Psoas muscle (tissue), 8 donors: ENCODE results near the gene KNDC1. TPM values are rescaled to one million over a fixed set of nuclear protein-coding genes. Genes with fewer than 3 reads are reported as not detected.

Source experiments
- ATAC-seq, 4 donors: fragments of 200-7000 bp; cut with Tn5 transposase; one replicate each; pipeline ENCODE4 v1.9.1; 2020; ENCODE audit warnings: moderate library complexity in 3 of 4, mild to moderate bottlenecking in 2 of 4
- DNase-seq, 2 donors: peaks; one replicate each; pipeline ENCODE4 v3.0.0-alpha.2; 2020
- H3K27ac ChIP-seq: fragments of 200-600 bp; one replicate; pipeline ENCODE4 v1.8.0; 2022
- H3K27me3 ChIP-seq, 3 donors: fragments of 200-600 bp in 1 of 3; one replicate each; pipeline versions ENCODE4 v1.6.1 to v1.8.0; 2013 to 2022; ENCODE audit warnings: low read length in 2 of 3, mild to moderate bottlenecking in 2 of 3, moderate library complexity in 1 of 3; ENCODE audit not compliant: insufficient read depth in 3 of 3
- H3K36me3 ChIP-seq, 2 donors: fragments of 200-600 bp in 1 of 2; one replicate each; pipeline versions ENCODE4 v1.6.1 to v1.8.0; 2013 to 2022; ENCODE audit warnings: low read depth in 1 of 2, mild to moderate bottlenecking in 1 of 2, moderate library complexity in 1 of 2; ENCODE audit not compliant: insufficient read depth in 1 of 2
- H3K4me1 ChIP-seq: fragments of 200-600 bp; one replicate; pipeline ENCODE4 v1.8.0; 2022
- H3K4me3 ChIP-seq: fragments of 200-600 bp; one replicate; pipeline ENCODE4 v1.8.0; 2022; ENCODE audit warnings: mild to moderate bottlenecking
- H3K9me3 ChIP-seq: fragments of 200-600 bp; one replicate; pipeline ENCODE4 v1.8.0; 2022
- CTCF ChIP-seq: fragments of 200-600 bp; IDR thresholded peaks from one replicate; pipeline ENCODE4 v1.8.0; 2022; ENCODE audit warnings: antibody characterized with exemption
- WGBS, 3 donors: extraction: QIAGEN DNeasy Blood & Tissue Kit; methylation state at CpG; one replicate each; pipeline versions ENCODE4 v1.1.6 to v1.1.7; 2013; 5-methylcytosine and 5-hydroxymethylcytosine counted together
- intact Hi-C, 2 donors: fragments of 100-400 bp; cut with DNase I; formaldehyde crosslinking; loops; one replicate each; pipeline versions ENCODE4 v1.11.0 to v1.14.2; 2022
- polyA plus RNA-seq, 3 donors: library from polyadenylated mRNA; stranded (reverse); fragments of 200-250 nt; gene quantifications; one replicate each; pipeline ENCODE4 v1.2.3, GENCODE V29; 2013
- total RNA-seq, 4 donors: library from RNA; stranded (reverse); fragmentation: NEBNext Ultra II Directional in 2 of 4; extraction: Animal tissue kit (Norgen Biotek cat#: 25700) in 2 of 4; gene quantifications; one replicate each; pipeline versions ENCODE4 v1.2.1 to v1.2.4, GENCODE V29; 2021 to 2023
- donor health status: healthy with polysubstance abuse.
- donor health status: DM: no; HTN: no; CAD: no; lungs with moderate emphysema.
- donor health status: Bipolar disorder and iron deficiency.
- donor health status: healthy.
- donor health status: DM: yes; HTN: yes; CAD: no.
- donor health status: DM: no; HTN: no; CAD: no.
- donor health status: DM: no; HTN: no; CAD: no.
- donor health status: DM: yes; HTN: yes; CAD: no.

KNDC1 gene
- total and polyA plus RNA-seq, 7 donors: under 0.01 to 0.10 (median 0.01) TPM; not detected in 4

GRCh38 chr10:133272964-133273420 is 113.0 kb downstream of the KNDC1 start:
- Histone ChIP-seq H3K27ac (no peak overlapping the region), H3K36me3 (peaks cover 0 to 2% of the 10 kb centered on the region in 2 donors), H3K9me3 (no peaks in the 10 kb centered on the region), H3K4me1 (no peaks in the 10 kb centered on the region), H3K27me3 (peaks cover 0 to 29% (median 7%) of the 10 kb centered on the region in 3 donors), H3K4me3 (no peak overlapping the region)
- no peak for DNase-seq
- no peak for ATAC-seq
- WGBS, 3 donors: 84 to 88% (median 86%) methylated on average over 20 to 25 of the region's 25 CpGs
- intact Hi-C loops: no loop called here
- no peak for TF ChIP-seq CTCF

- no peaks in the 10 kb centered on the region for H3K4me1 ChIP-seq
- H3K9me3 ChIP-seq: no peaks in the 10 kb centered on the region
- no peak for TF ChIP-seq CTCF
- no peak for ATAC-seq
- no peak for DNase-seq
- peaks cover 0 to 29% (median 7%) of the 10 kb centered on the region in 3 donors for H3K27me3 ChIP-seq
- no peak overlapping the region for H3K4me3 ChIP-seq
- 87 to 91% (median 88%) methylated on average over 19 to 28 of the region's 28 CpGs for WGBS, 3 donors
- peaks cover 0 to 8% of the 10 kb centered on the region in 2 donors for H3K36me3 ChIP-seq
- intact Hi-C loops: no loop called here
- no peak overlapping the region for H3K27ac ChIP-seq
Measured at GRCh38 chr10:133273534-133274143, 113.6 kb downstream of the KNDC1 start.

GRCh38 chr10:133274751-133275683 is 115.0 kb downstream of the KNDC1 start:
- H3K27me3 ChIP-seq: peaks cover 0 to 29% (median 7%) of the 10 kb centered on the region in 3 donors
- no peak for TF ChIP-seq CTCF
- DNase-seq: no peak
- peaks cover 3 to 21% of the 10 kb centered on the region in 2 donors for H3K36me3 ChIP-seq
- no peaks in the 10 kb centered on the region for H3K4me1 ChIP-seq
- WGBS, 3 donors: 33 to 37% (median 37%) methylated on average over 26 of the region's 26 CpGs
- intact Hi-C loops: no loop called here
- H3K4me3 ChIP-seq: no peak overlapping the region
- H3K9me3 ChIP-seq: no peaks in the 10 kb centered on the region
- H3K27ac ChIP-seq: no peak overlapping the region
- no peak for ATAC-seq

- Histone ChIP-seq H3K9me3 (no peaks in the 10 kb centered on the region), H3K4me3 (peak overlapping the region; percentile 4), H3K27me3 (peaks cover 0 to 29% (median 7%) of the 10 kb centered on the region in 3 donors), H3K36me3 (peaks cover 4 to 26% of the 10 kb centered on the region in 2 donors), H3K27ac (no peak overlapping the region), H3K4me1 (no peaks in the 10 kb centered on the region)
- 25 to 34% (median 28%) methylated on average over 12 of the region's 12 CpGs for WGBS, 3 donors
- TF ChIP-seq CTCF: no peak
- intact Hi-C loops: no loop called here
- ATAC-seq: no peak
- no peak for DNase-seq
Measured at GRCh38 chr10:133275684-133276092, 115.7 kb downstream of the KNDC1 start.

Other genes starting within 250 kb of the KNDC1 start
- gene CFAP46, start 217.6 kb upstream of the KNDC1 start, total RNA-seq: 10 to 100 TPM in 3 of 4 donors, 1 to 10 TPM in 1; 6.5 to 20.4 (median 14.3) TPM
- gene CFAP46, start 217.6 kb upstream of the KNDC1 start, polyA plus RNA-seq: 10 to 100 TPM in 2 of 3 donors, 1 to 10 TPM in 1; 3.9 to 25.4 (median 12.7) TPM
- gene ADGRA1, start 72.3 kb upstream of the KNDC1 start, total RNA-seq: under 1 TPM in 3 of 4 donors, not detected in 1; 0.06 to 0.84 (median 0.44) TPM
- gene ADGRA1, start 72.3 kb upstream of the KNDC1 start, polyA plus RNA-seq: under 1 TPM in 2 of 3 donors, not detected in 1; 0.05 to 0.08 TPM
- gene UTF1, start 70.0 kb downstream of the KNDC1 start, total RNA-seq: not detected
- not detected for gene UTF1, start 70.0 kb downstream of the KNDC1 start, polyA plus RNA-seq
- gene VENTX, start 77.6 kb downstream of the KNDC1 start, total RNA-seq: under 1 TPM; 0.21 to 0.32 (median 0.27) TPM
- under 1 TPM; 0.03 to 0.34 (median 0.13) TPM for gene VENTX, start 77.6 kb downstream of the KNDC1 start, polyA plus RNA-seq
- gene ADAM8, start 116.6 kb downstream of the KNDC1 start, total RNA-seq: 1 to 10 TPM; 2.2 to 2.8 (median 2.5) TPM
- under 1 TPM; 0.21 to 0.94 (median 0.29) TPM for gene ADAM8, start 116.6 kb downstream of the KNDC1 start, polyA plus RNA-seq
- 10 to 100 TPM; 31.0 to 53.2 (median 41.1) TPM for gene TUBGCP2, start 148.7 kb downstream of the KNDC1 start, total RNA-seq
- 10 to 100 TPM; 20.3 to 33.8 (median 25.1) TPM for gene TUBGCP2, start 148.7 kb downstream of the KNDC1 start, polyA plus RNA-seq
- gene ZNF511, start 148.7 kb downstream of the KNDC1 start, total RNA-seq: 10 to 100 TPM; 47.6 to 64.2 (median 54.0) TPM
- 10 to 100 TPM; 43.2 to 51.3 (median 44.7) TPM for gene ZNF511, start 148.7 kb downstream of the KNDC1 start, polyA plus RNA-seq
- gene CALY, start 176.7 kb downstream of the KNDC1 start, total RNA-seq: not detected
- under 1 TPM in 1 of 3 donors, not detected in 2; 0.05 TPM for gene CALY, start 176.7 kb downstream of the KNDC1 start, polyA plus RNA-seq
- gene PRAP1, start 187.2 kb downstream of the KNDC1 start, total RNA-seq: not detected
- gene PRAP1, start 187.2 kb downstream of the KNDC1 start, polyA plus RNA-seq: under 1 TPM in 2 of 3 donors, not detected in 1; 0.14 to 0.64 TPM
- 1 to 10 TPM; 3.0 to 6.7 (median 4.5) TPM for gene FUOM, start 197.8 kb downstream of the KNDC1 start, total RNA-seq
- 1 to 10 TPM; 5.4 to 9.1 (median 8.6) TPM for gene FUOM, start 197.8 kb downstream of the KNDC1 start, polyA plus RNA-seq
- gene ECHS1, start 213.1 kb downstream of the KNDC1 start, total RNA-seq: 100 to 1,000 TPM in 3 of 4 donors, 10 to 100 TPM in 1; 83.2 to 151 (median 120) TPM
- 100 to 1,000 TPM; 107 to 131 (median 123) TPM for gene ECHS1, start 213.1 kb downstream of the KNDC1 start, polyA plus RNA-seq
- 1 to 10 TPM; 3.1 to 5.2 (median 3.4) TPM for gene PAOX, start 219.0 kb downstream of the KNDC1 start, total RNA-seq
- 1 to 10 TPM; 2.4 to 4.1 (median 3.6) TPM for gene PAOX, start 219.0 kb downstream of the KNDC1 start, polyA plus RNA-seq
- gene MTG1, start 233.9 kb downstream of the KNDC1 start, total RNA-seq: 10 to 100 TPM; 22.7 to 37.7 (median 26.5) TPM
- 10 to 100 TPM; 31.5 to 67.1 (median 32.2) TPM for gene MTG1, start 233.9 kb downstream of the KNDC1 start, polyA plus RNA-seq